Tibial artery (tissue), 4 donors: ENCODE data around the gene TENM3.

Experiments used
- DNase-seq, 2 donors: peaks; one replicate each; pipeline ENCODE4 v3.0.0-alpha.2; 2019
- H3K27ac ChIP-seq, 2 donors: fragments of 200-600 bp; sonication (generic) in 1 of 2; 1 replicate in 1 of 2; 2 replicates in 1 of 2; pipeline ENCODE4 v1.5.1; 2018 to 2019; ENCODE audit warnings: mild to moderate bottlenecking in 1 of 2
- H3K27me3 ChIP-seq, 2 donors: fragments of 200-600 bp; sonication (generic) in 1 of 2; one replicate each; pipeline versions ENCODE4 v1.5.1 to v1.6.0; 2016 to 2019
- H3K36me3 ChIP-seq, 3 donors: fragments of 200-600 bp; sonication (generic) in 2 of 3; one replicate each; pipeline ENCODE4 v1.5.1; 2016 to 2019; ENCODE audit warnings: mild to moderate bottlenecking in 2 of 3
- H3K4me1 ChIP-seq, 4 donors: fragments of 200-600 bp; sonication (generic) in 2 of 4; 1 replicate in 3 of 4; 2 replicates in 1 of 4; pipeline ENCODE4 v1.5.1; 2016 to 2019
- H3K4me3 ChIP-seq, 2 donors: fragments of 200-600 bp; sonication (generic) in 1 of 2; 1 replicate in 1 of 2; 2 replicates in 1 of 2; pipeline ENCODE4 v1.5.1; 2018 to 2019; ENCODE audit warnings: mild to moderate bottlenecking in 2 of 2
- H3K9me3 ChIP-seq, 3 donors: fragments of 200-600 bp; sonication (generic) in 1 of 3; one replicate each; pipeline ENCODE4 v1.5.1; 2016 to 2019
- CTCF ChIP-seq, 2 experiments: fragments of 200-600 bp in 1 of 2; fragments of 450-650 bp in 1 of 2; IDR thresholded peaks; one replicate each; pipeline ENCODE4 v1.5.1; 2017 to 2019; ENCODE audit warnings: antibody characterized with exemption in 2 of 2, mild to moderate bottlenecking in 1 of 2, moderate library complexity in 1 of 2
- intact Hi-C: fragments of 100-400 bp; cut with DNase I; formaldehyde crosslinking; loops from one replicate; pipeline ENCODE4 v1.15.0; 2023; ENCODE audit warnings: low total_unique reads

Gene TENM3

GRCh38 chr4:182760551-182761043 is 517.4 kb downstream of the TENM3 start:
- intact Hi-C loops = no loop called here
- H3K4me1 ChIP-seq = no peaks in the 10 kb centered on the region
- no peak for TF ChIP-seq CTCF (IDR thresholded peaks at IDR 0.05)
- no peak overlapping the region for H3K4me3 ChIP-seq
- H3K36me3 ChIP-seq = no peaks in the 10 kb centered on the region
- H3K9me3 ChIP-seq = no peaks in the 10 kb centered on the region
- no peak for DNase-seq
- no peak overlapping the region for H3K27ac ChIP-seq
- no peaks in the 10 kb centered on the region for H3K27me3 ChIP-seq

- Histone ChIP-seq H3K27ac (no peak overlapping the region), H3K4me1 (no peaks in the 10 kb centered on the region), H3K27me3 (no peaks in the 10 kb centered on the region), H3K36me3 (no peaks in the 10 kb centered on the region), H3K9me3 (no peaks in the 10 kb centered on the region), H3K4me3 (no peak overlapping the region)
- intact Hi-C loops = no loop called here
- no peak for TF ChIP-seq CTCF (IDR thresholded peaks at IDR 0.05)
- no peak for DNase-seq
These were observed 520.9 kb downstream of the TENM3 start for GRCh38 chr4:182764137-182764536.

- Histone ChIP-seq H3K27me3 (no peaks in the 10 kb centered on the region), H3K27ac (no peak overlapping the region), H3K4me3 (no peak overlapping the region), H3K9me3 (no peaks in the 10 kb centered on the region), H3K4me1 (no peaks in the 10 kb centered on the region), H3K36me3 (no peaks in the 10 kb centered on the region)
- intact Hi-C loops = no loop called here
- no peak for TF ChIP-seq CTCF (IDR thresholded peaks at IDR 0.05)
- DNase-seq = no peak
These were observed 521.4 kb downstream of the TENM3 start for GRCh38 chr4:182764642-182765041.

- H3K4me3 ChIP-seq = no peak overlapping the region
- H3K27ac ChIP-seq = no peak overlapping the region
- TF ChIP-seq CTCF (IDR thresholded peaks at IDR 0.05) = no peak
- H3K27me3 ChIP-seq = no peaks in the 10 kb centered on the region
- no peaks in the 10 kb centered on the region for H3K4me1 ChIP-seq
- DNase-seq = no peak
- no peaks in the 10 kb centered on the region for H3K9me3 ChIP-seq
- H3K36me3 ChIP-seq = no peaks in the 10 kb centered on the region
- intact Hi-C loops = no loop called here
These were observed 523.0 kb downstream of the TENM3 start for GRCh38 chr4:182765987-182766856.

GRCh38 chr4:182766857-182767250 is 523.7 kb downstream of the TENM3 start:
- no peaks in the 10 kb centered on the region for H3K27me3 ChIP-seq
- no peaks in the 10 kb centered on the region for H3K9me3 ChIP-seq
- H3K4me1 ChIP-seq = no peaks in the 10 kb centered on the region
- DNase-seq = no peak
- intact Hi-C loops = no loop called here
- H3K36me3 ChIP-seq = no peaks in the 10 kb centered on the region
- no peak overlapping the region for H3K27ac ChIP-seq
- H3K4me3 ChIP-seq = no peak overlapping the region
- no peak for TF ChIP-seq CTCF (IDR thresholded peaks at IDR 0.05)
